Stomach (tissue), 9 donors: ENCODE data around the gene CTU1. TPM values are rescaled to one million over a fixed set of nuclear protein-coding genes. Genes with fewer than 3 reads are reported as not detected.

Experiments used
- DNase-seq, 2 donors: peaks; one replicate each; pipeline versions ENCODE4 v3.0.0 to v3.0.0-alpha.2; 2013 to 2019
- H3K27ac ChIP-seq, 5 donors: fragments of 200-600 bp in 4 of 5; sonication (generic) in 4 of 5; one replicate each; pipeline ENCODE4 v1.5.1; 2013 to 2019; ENCODE audit warnings: mild to moderate bottlenecking in 1 of 5, moderate library complexity in 1 of 5
- H3K27me3 ChIP-seq, 3 donors: fragments of 200-600 bp; sonication (generic); one replicate each; pipeline ENCODE4 v1.5.1; 2017 to 2019; ENCODE audit warnings: mixed run types in 1 of 3
- H3K36me3 ChIP-seq, 4 donors: fragments of 200-600 bp; sonication (generic); 1 replicate in 3 of 4; 2 replicates in 1 of 4; pipeline ENCODE4 v1.5.1; 2016 to 2019
- H3K4me1 ChIP-seq, 4 donors: fragments of 200-600 bp; sonication (generic); one replicate each; pipeline ENCODE4 v1.5.1; 2016 to 2019
- H3K4me3 ChIP-seq, 4 donors: fragments of 200-600 bp; sonication (generic) in 3 of 4; one replicate each; pipeline ENCODE4 v1.5.1; 2016 to 2019; ENCODE audit warnings: mild to moderate bottlenecking in 1 of 4
- H3K9me3 ChIP-seq, 4 donors: fragments of 200-600 bp; sonication (generic); one replicate each; pipeline ENCODE4 v1.5.1; 2016 to 2019
- CTCF ChIP-seq, 7 experiments: fragments of 450-650 bp in 4 of 7; fragments of 200-600 bp in 3 of 7; sonication (generic) in 3 of 7; IDR thresholded peaks; one replicate each; pipeline ENCODE4 v1.5.1; 2016 to 2019; ENCODE audit warnings: antibody characterized with exemption in 7 of 7, control low read depth in 2 of 7, mild to moderate bottlenecking in 1 of 7
- EP300 ChIP-seq: sonication (generic); formaldehyde crosslinking; IDR thresholded peaks from one replicate; pipeline ENCODE4 v1.6.1; 2017; ENCODE audit warnings: antibody characterized with exemption
- POLR2A ChIP-seq, 4 donors: fragments of 450-650 bp; IDR thresholded peaks; one replicate each; pipeline ENCODE4 v1.6.1; 2016; ENCODE audit warnings: antibody characterized with exemption in 4 of 4, control low read depth in 2 of 4, mild to moderate bottlenecking in 1 of 4, moderate library complexity in 1 of 4
- POLR2AphosphoS5 ChIP-seq, 3 donors: sonication (generic); formaldehyde crosslinking; IDR thresholded peaks; one replicate each; pipeline ENCODE4 v1.6.1; 2016; ENCODE audit warnings: antibody characterized with exemption in 3 of 3
- WGBS, 5 donors: extraction: QIAGEN DNeasy Blood & Tissue Kit in 3 of 5; methylation state at CpG; one replicate each; pipeline versions ENCODE4 v1.1.5 to v1.1.7; 2013 to 2018; 5-methylcytosine and 5-hydroxymethylcytosine counted together
- intact Hi-C: fragments of 100-400 bp; cut with DNase I; formaldehyde crosslinking; loops from one replicate; pipeline ENCODE4 v1.15.1; 2023; ENCODE audit warnings: low total_unique reads
- polyA plus RNA-seq, 3 donors: library from polyadenylated mRNA; stranded (reverse); fragments of 200-250 nt; gene quantifications; one replicate each; pipeline ENCODE4 v1.2.3, GENCODE V29; 2013
- total RNA-seq, 5 donors: library from RNA; depleted of rRNA; stranded (reverse); fragments of >200 nt; gene quantifications; one replicate each; pipeline versions ENCODE4 v1.1.0 to v1.2.3, GENCODE V29; 2014 to 2016
- donor health status: healthy with polysubstance abuse.
- donor health status: Bipolar disorder and iron deficiency.
- donor health status: healthy.

CTU1 gene
- total and polyA plus RNA-seq, 8 donors = 0.58 to 47.3 (median 4.0) TPM

GRCh38 chr19:51071095-51071405 lies 37.2 kb downstream of the CTU1 start:
- H3K27me3 ChIP-seq = peaks cover 0 to 4% (median 0%) of the 10 kb centered on the region in 3 donors
- intact Hi-C loops = no loop called here
- H3K4me3 ChIP-seq = no peak overlapping the region
- peaks cover 0 to 15% (median 10%) of the 10 kb centered on the region in 4 donors for H3K9me3 ChIP-seq
- 18 to 47% (median 33%) methylated on average over 4 of the region's 4 CpGs for WGBS, 5 donors
- TF ChIP-seq EP300 (no peak), POLR2AphosphoS5 (IDR thresholded peaks at IDR 0.05) (peak in 2 of 3 donors; percentile 22 to 31)
- H3K27ac ChIP-seq = peak overlapping the region in 4 of 5 donors; percentile 1 to 61 (median 22)
- no peaks in the 10 kb centered on the region for H3K36me3 ChIP-seq
- DNase-seq = peak in 1 of 2 donors; percentile 53
- H3K4me1 ChIP-seq = peaks cover 0 to 17% (median 10%) of the 10 kb centered on the region in 4 donors

GRCh38 chr19:51070334-51071094 lies 37.7 kb downstream of the CTU1 start:
- peak overlapping the region in 4 of 5 donors; percentile 1 to 59 (median 26) for H3K27ac ChIP-seq
- WGBS, 5 donors = 43 to 72% (median 52%) methylated on average over 5 of the region's 5 CpGs
- no peak for TF ChIP-seq CTCF (IDR thresholded peaks at IDR 0.05)
- no peak for TF ChIP-seq POLR2A (IDR thresholded peaks at IDR 0.05)
- no peak for TF ChIP-seq EP300
- no peak for TF ChIP-seq POLR2AphosphoS5 (IDR thresholded peaks at IDR 0.05)

GRCh38 chr19:51066393-51067186 lies 41.6 kb downstream of the CTU1 start:
- H3K4me3 ChIP-seq = no peak overlapping the region
- TF ChIP-seq POLR2A (IDR thresholded peaks at IDR 0.05) (no peak), CTCF (IDR thresholded peaks at IDR 0.05) (no peak), POLR2AphosphoS5 (IDR thresholded peaks at IDR 0.05) (no peak)
- 70 to 80% (median 70%) methylated on average over 7 of the region's 7 CpGs for WGBS, 5 donors
- H3K9me3 ChIP-seq = no peaks in the 10 kb centered on the region
- H3K36me3 ChIP-seq = no peaks in the 10 kb centered on the region
- H3K27me3 ChIP-seq = peaks cover 6 to 38% (median 11%) of the 10 kb centered on the region in 3 donors
- H3K27ac ChIP-seq = no peak overlapping the region
- peak in 1 of 2 donors; percentile 17 for DNase-seq
- peaks cover 10 to 31% (median 21%) of the 10 kb centered on the region in 4 donors for H3K4me1 ChIP-seq
- intact Hi-C loops = no loop called here

More at GRCh38 chr19:51070334-51071094, 37.7 kb downstream of the CTU1 start:
- H3K27me3 ChIP-seq = peaks cover 0 to 9% (median 2%) of the 10 kb centered on the region in 3 donors
- H3K36me3 ChIP-seq = no peaks in the 10 kb centered on the region
- intact Hi-C loops = no loop called here
- H3K9me3 ChIP-seq = peaks cover 0 to 15% (median 10%) of the 10 kb centered on the region in 4 donors
- H3K4me3 ChIP-seq = no peak overlapping the region
- peaks cover under 1 to 20% (median 12%) of the 10 kb centered on the region in 4 donors for H3K4me1 ChIP-seq
- no peak for DNase-seq

GRCh38 chr19:51065221-51065960 lies 42.8 kb downstream of the CTU1 start:
- no peaks in the 10 kb centered on the region for H3K9me3 ChIP-seq
- peaks cover 10 to 21% (median 16%) of the 10 kb centered on the region in 4 donors for H3K4me1 ChIP-seq
- peaks cover 6 to 41% (median 11%) of the 10 kb centered on the region in 3 donors for H3K27me3 ChIP-seq
- peak overlapping the region; percentile 22 to 41 (median 26) for H3K4me3 ChIP-seq
- WGBS, 5 donors = 10 to 17% (median 15%) methylated on average over 23 to 25 of the region's 25 CpGs
- intact Hi-C loops = no loop called here
- TF ChIP-seq CTCF (IDR thresholded peaks at IDR 0.05) (no peak), POLR2AphosphoS5 (IDR thresholded peaks at IDR 0.05) (no peak), POLR2A (IDR thresholded peaks at IDR 0.05) (no peak), EP300 (no peak)
- H3K27ac ChIP-seq = peak overlapping the region in 1 of 5 donors; percentile 44
- no peaks in the 10 kb centered on the region for H3K36me3 ChIP-seq
- DNase-seq = peak; percentile 12 to 27
